Gastrocnemius medialis (tissue), 4 donors: ENCODE results near the gene KIAA0040. TPM values are rescaled to one million over a fixed set of nuclear protein-coding genes. Genes with fewer than 3 reads are reported as not detected.

Experiments used
- ATAC-seq, 2 donors: fragments of 150-250 bp; one replicate each; pipeline ENCODE4 v1.9.1; 2016
- DNase-seq, 2 donors: peaks; one replicate each; pipeline ENCODE4 v3.0.0-alpha.2; 2019
- H3K27ac ChIP-seq, 4 donors: fragments of 200-600 bp; sonication (generic); 1 replicate in 1 of 4; 2 replicates in 3 of 4; pipeline ENCODE4 v1.5.1; 2016 to 2018; ENCODE audit warnings: mild to moderate bottlenecking in 2 of 4, moderate library complexity in 1 of 4
- H3K27me3 ChIP-seq, 3 donors: fragments of 200-600 bp; sonication (generic) in 2 of 3; 1 replicate in 1 of 3; 2 replicates in 2 of 3; pipeline versions ENCODE4 v1.5.1 to v1.6.0; 2016 to 2019; ENCODE audit warnings: mild to moderate bottlenecking in 1 of 3, moderate library complexity in 1 of 3
- H3K36me3 ChIP-seq, 2 donors: fragments of 200-600 bp; sonication (generic) in 1 of 2; one replicate each; pipeline ENCODE4 v1.5.1; 2017 to 2018
- H3K4me1 ChIP-seq, 2 donors: fragments of 200-600 bp; sonication (generic) in 1 of 2; one replicate each; pipeline ENCODE4 v1.5.1; 2016 to 2017; ENCODE audit warnings: mild to moderate bottlenecking in 2 of 2
- H3K4me3 ChIP-seq, 4 donors: fragments of 200-600 bp; sonication (generic) in 3 of 4; 1 replicate in 1 of 4; 2 replicates in 3 of 4; pipeline ENCODE4 v1.5.1; 2016 to 2019; ENCODE audit warnings: mild to moderate bottlenecking in 2 of 4
- H3K9me3 ChIP-seq, 3 donors: fragments of 200-600 bp; sonication (generic) in 2 of 3; 1 replicate in 1 of 3; 2 replicates in 2 of 3; pipeline ENCODE4 v1.5.1; 2016 to 2019
- POLR2A ChIP-seq, 2 donors: fragments of 450-650 bp; IDR thresholded peaks; one replicate each; pipeline ENCODE4 v1.6.1; 2017; ENCODE audit warnings: antibody characterized with exemption in 2 of 2, mild to moderate bottlenecking in 2 of 2, moderate library complexity in 2 of 2
- in situ Hi-C, 4 donors: fragments of 200-750 bp; cut with MboI; loops; one replicate each; pipeline versions ENCODE4 v1.15.0 to v1.8.0; 2017; ENCODE audit warnings: low sequenced_read_pairs in 4 of 4
- intact Hi-C: fragments of 100-400 bp; cut with DNase I; formaldehyde crosslinking; loops from one replicate; pipeline ENCODE4 v1.15.1; 2023; ENCODE audit warnings: low total_unique reads
- total RNA-seq, 4 donors: library from RNA; depleted of rRNA; stranded (reverse); fragments of >200 nt; gene quantifications; one replicate each; pipeline versions ENCODE4 v1.1.0 to v1.2.3, GENCODE V29; 2016
- TF ChIP-seq, protein P1 (sequence below), 5 experiments: fragments of 450-650 bp in 3 of 5; fragments of 200-600 bp in 2 of 5; sonication (generic) in 2 of 5; IDR thresholded peaks in 4 of 5; conservative IDR thresholded peaks in 1 of 5; 1 replicate in 4 of 5; 2 replicates in 1 of 5; pipeline ENCODE4 v1.5.1; 2016 to 2019; ENCODE audit warnings: antibody characterized with exemption in 5 of 5, mild to moderate bottlenecking in 3 of 5, moderate library complexity in 3 of 5

The KIAA0040 gene
- total RNA-seq, 4 donors from 2014 or later: 17.5 to 33.1 (median 19.5) TPM

DNA sequence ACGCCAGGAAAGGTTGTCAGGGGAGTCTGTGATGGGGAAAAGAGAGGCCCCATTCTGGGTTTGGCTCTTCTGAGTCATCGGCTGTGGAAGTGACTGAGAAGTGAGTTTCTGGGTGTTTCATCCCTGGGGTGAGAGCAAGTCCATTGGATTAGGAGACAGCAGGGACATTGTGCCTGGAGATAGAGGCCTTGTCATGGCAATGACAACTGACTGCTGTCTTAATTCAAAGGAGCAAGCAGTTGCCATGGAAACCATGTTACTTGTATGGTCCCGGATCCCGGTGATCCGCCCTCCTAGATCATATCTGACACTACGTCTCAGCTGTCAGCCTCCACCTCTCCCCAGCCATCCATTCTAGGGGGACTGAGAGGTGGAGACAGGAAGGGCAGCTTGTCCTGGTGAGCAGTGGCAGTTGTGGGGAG, 34.4 kb downstream of the KIAA0040 start:
- Histone ChIP-seq H3K4me1 (peaks cover 3 to 4% of the 10 kb centered on the region in 2 donors), H3K4me3 (no peak overlapping the region), H3K36me3 (peaks cover 0 to 12% of the 10 kb centered on the region in 2 donors), H3K9me3 (no peaks in the 10 kb centered on the region), H3K27me3 (no peaks in the 10 kb centered on the region), H3K27ac (no peak overlapping the region)
- DNase-seq (no peak), ATAC-seq (no peak)
- intact Hi-C loops: loop anchor here (10.0 kb wide), 1 partner anchor 1687 kb away; no protein-coding TSS in a partner anchor
- in situ Hi-C loops: loop anchor here (5.0 to 25.0 kb wide), 2 partner anchors 164 to 904 kb away; no protein-coding TSS in a partner anchor
- TF ChIP-seq POLR2A (IDR thresholded peaks at IDR 0.05): no peak
- TF ChIP-seq, protein P1, sequence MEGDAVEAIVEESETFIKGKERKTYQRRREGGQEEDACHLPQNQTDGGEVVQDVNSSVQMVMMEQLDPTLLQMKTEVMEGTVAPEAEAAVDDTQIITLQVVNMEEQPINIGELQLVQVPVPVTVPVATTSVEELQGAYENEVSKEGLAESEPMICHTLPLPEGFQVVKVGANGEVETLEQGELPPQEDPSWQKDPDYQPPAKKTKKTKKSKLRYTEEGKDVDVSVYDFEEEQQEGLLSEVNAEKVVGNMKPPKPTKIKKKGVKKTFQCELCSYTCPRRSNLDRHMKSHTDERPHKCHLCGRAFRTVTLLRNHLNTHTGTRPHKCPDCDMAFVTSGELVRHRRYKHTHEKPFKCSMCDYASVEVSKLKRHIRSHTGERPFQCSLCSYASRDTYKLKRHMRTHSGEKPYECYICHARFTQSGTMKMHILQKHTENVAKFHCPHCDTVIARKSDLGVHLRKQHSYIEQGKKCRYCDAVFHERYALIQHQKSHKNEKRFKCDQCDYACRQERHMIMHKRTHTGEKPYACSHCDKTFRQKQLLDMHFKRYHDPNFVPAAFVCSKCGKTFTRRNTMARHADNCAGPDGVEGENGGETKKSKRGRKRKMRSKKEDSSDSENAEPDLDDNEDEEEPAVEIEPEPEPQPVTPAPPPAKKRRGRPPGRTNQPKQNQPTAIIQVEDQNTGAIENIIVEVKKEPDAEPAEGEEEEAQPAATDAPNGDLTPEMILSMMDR (IDR thresholded peaks at IDR 0.05 in 4 of 5, conservative IDR thresholded peaks at IDR 0.05 in 1 of 5): no peak

DNA sequence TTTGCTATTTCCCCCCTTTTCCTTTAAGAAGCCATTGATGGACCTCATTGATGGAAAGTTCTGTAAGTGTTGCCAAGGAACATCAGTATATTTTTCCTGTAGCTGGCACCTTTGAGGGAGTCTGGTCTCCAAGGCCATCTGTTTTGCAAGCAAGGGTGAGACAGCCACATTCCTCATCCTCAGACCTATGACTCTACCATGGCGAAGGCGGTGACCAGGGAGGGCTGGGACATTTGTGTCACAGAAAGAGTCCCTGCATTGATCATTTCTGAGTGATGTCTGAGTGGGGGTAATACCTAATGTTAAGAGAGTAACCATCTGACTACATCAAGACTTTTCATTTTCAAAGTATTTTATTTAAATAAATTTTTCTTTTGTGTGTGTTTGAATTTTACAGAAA, 35.4 kb downstream of the KIAA0040 start:
- Histone ChIP-seq H3K36me3 (peaks cover 0 to 12% of the 10 kb centered on the region in 2 donors), H3K27ac (no peak overlapping the region), H3K9me3 (no peaks in the 10 kb centered on the region), H3K4me3 (no peak overlapping the region), H3K27me3 (no peaks in the 10 kb centered on the region), H3K4me1 (peaks cover 4 to 5% of the 10 kb centered on the region in 2 donors)
- TF ChIP-seq POLR2A (IDR thresholded peaks at IDR 0.05): no peak
- TF ChIP-seq, protein P1 (IDR thresholded peaks at IDR 0.05 in 4 of 5, conservative IDR thresholded peaks at IDR 0.05 in 1 of 5): no peak
- in situ Hi-C loops (loop anchor here (5.0 to 25.0 kb wide), 2 partner anchors 165 to 905 kb away; no protein-coding TSS in a partner anchor), intact Hi-C loops (loop anchor here (10.0 kb wide), 1 partner anchor 1688 kb away; no protein-coding TSS in a partner anchor)
- ATAC-seq (no peak), DNase-seq (no peak)

DNA sequence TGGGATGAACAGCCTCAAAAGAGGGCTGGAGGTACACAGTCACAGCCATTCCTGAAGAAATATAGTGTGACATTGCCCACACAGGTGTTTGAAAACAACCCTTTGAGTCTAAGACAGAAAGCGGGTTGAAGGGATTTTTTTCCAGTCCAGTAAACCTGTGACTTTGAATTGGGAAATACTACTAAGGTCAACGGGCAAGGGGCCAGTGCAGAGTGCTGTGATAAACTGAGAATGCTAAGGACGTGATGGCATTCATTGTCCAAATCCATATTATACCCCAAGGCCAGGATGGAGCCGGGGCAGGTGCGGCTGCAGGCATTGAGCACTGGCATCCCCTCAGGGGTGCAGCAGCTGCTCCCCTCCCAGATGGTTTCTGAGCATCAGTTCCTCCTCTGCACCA, 36.6 kb downstream of the KIAA0040 start:
- peak overlapping the region in 2 of 4 donors; percentile 39 to 51 for H3K27ac ChIP-seq
- intact Hi-C loops: loop anchor here (2.0 to 10.0 kb wide), 3 partner anchors 37 to 1689 kb away; partner anchors contain the start of gene KIAA0040
- no peaks in the 10 kb centered on the region for H3K27me3 ChIP-seq
- H3K4me3 ChIP-seq: no peak overlapping the region
- peaks cover 4 to 9% of the 10 kb centered on the region in 2 donors for H3K4me1 ChIP-seq
- DNase-seq (no peak), ATAC-seq (no peak)
- H3K9me3 ChIP-seq: no peaks in the 10 kb centered on the region
- peaks cover 0 to 12% of the 10 kb centered on the region in 2 donors for H3K36me3 ChIP-seq
- TF ChIP-seq, protein P1 (IDR thresholded peaks at IDR 0.05 in 4 of 5, conservative IDR thresholded peaks at IDR 0.05 in 1 of 5): no peak
- TF ChIP-seq POLR2A (IDR thresholded peaks at IDR 0.05): no peak
- in situ Hi-C loops: loop anchor here (5.0 to 25.0 kb wide), 2 partner anchors 166 to 906 kb away; no protein-coding TSS in a partner anchor

DNA sequence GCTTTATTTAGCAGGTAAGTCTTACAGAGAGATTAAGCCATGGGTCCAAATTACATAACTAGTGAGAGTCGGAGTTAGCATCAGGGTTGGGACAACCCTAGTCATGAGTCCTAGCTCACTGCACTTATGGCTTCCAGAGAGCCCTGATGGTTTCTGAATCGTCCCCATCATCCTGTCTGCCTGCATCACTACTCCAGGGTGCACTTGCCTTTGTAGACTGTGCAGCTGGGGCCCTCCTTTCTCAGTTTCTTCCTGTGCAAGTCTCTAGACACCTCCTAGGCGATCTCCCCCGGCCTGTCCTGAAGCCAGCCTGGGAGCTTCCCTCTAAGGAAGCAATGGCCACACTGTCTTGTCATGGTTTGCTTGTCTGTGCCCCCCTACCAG, 37.1 kb downstream of the KIAA0040 start:
- DNase-seq (no peak), ATAC-seq (peak in 1 of 2 donors; percentile 15)
- H3K36me3 ChIP-seq: peaks cover 0 to 9% of the 10 kb centered on the region in 2 donors
- intact Hi-C loops: loop anchor here (2.0 to 10.0 kb wide), 3 partner anchors 37 to 1689 kb away; partner anchors contain the start of gene KIAA0040
- no peaks in the 10 kb centered on the region for H3K27me3 ChIP-seq
- TF ChIP-seq POLR2A (IDR thresholded peaks at IDR 0.05): no peak
- TF ChIP-seq, protein P1 (IDR thresholded peaks at IDR 0.05 in 4 of 5, conservative IDR thresholded peaks at IDR 0.05 in 1 of 5): no peak
- peaks cover 4 to 9% of the 10 kb centered on the region in 2 donors for H3K4me1 ChIP-seq
- in situ Hi-C loops: loop anchor here (5.0 to 25.0 kb wide), 2 partner anchors 167 to 907 kb away; no protein-coding TSS in a partner anchor
- H3K4me3 ChIP-seq: no peak overlapping the region
- H3K27ac ChIP-seq: peak overlapping the region in 2 of 4 donors; percentile 39 to 51
- no peaks in the 10 kb centered on the region for H3K9me3 ChIP-seq
